Ectodermal cell (in vitro differentiated cells): Measurements from ENCODE around the gene OMD.
"Not testable (repeated sequence)": the region's sequence is repeated elsewhere in the genome, so short reads cannot be mapped to it uniquely, and the experiment has no call there.

Source experiments
- H3K27ac ChIP-seq: 2 replicates; pipeline ENCODE4 v1.7.0; 2013; ENCODE audit warnings: mild to moderate bottlenecking, low read depth, low read length; ENCODE audit not compliant: insufficient read depth, poor library complexity, severe bottlenecking
- H3K27me3 ChIP-seq: 2 replicates; pipeline ENCODE4 v1.7.0; 2013; ENCODE audit warnings: mild to moderate bottlenecking, low read length; ENCODE audit not compliant: insufficient read depth, control insufficient read depth, poor library complexity, severe bottlenecking
- H3K36me3 ChIP-seq: one replicate; pipeline ENCODE4 v1.7.0; 2013; ENCODE audit warnings: low read length; ENCODE audit not compliant: control insufficient read depth, insufficient read depth
- H3K4me1 ChIP-seq: one replicate; pipeline ENCODE4 v1.7.0; 2013; ENCODE audit warnings: low read length; ENCODE audit not compliant: control insufficient read depth, insufficient read depth
- H3K4me3 ChIP-seq: 2 replicates; pipeline ENCODE4 v1.7.0; 2013; ENCODE audit warnings: low read depth, low read length, control low read depth; ENCODE audit not compliant: insufficient read depth
- H3K9me3 ChIP-seq: 2 replicates; pipeline ENCODE4 v1.7.0; 2013; ENCODE audit warnings: mild to moderate bottlenecking, low read length, moderate library complexity; ENCODE audit not compliant: control insufficient read depth
- WGBS, 2 experiments: methylation state at CpG; one replicate each; pipeline ENCODE4 v1.1.7; 2013; ENCODE audit warnings: missing lambda C conversion rate in 2 of 2; 5-methylcytosine and 5-hydroxymethylcytosine counted together

OMD gene

GRCh38 chr9:92422611-92423338, 1.5 kb downstream of the OMD start:
- Histone ChIP-seq H3K9me3 (no peaks in the 10 kb centered on the region), H3K4me1 (no peaks in the 10 kb centered on the region), H3K36me3 (no peaks in the 10 kb centered on the region), H3K27ac (no peak overlapping the region), H3K27me3 (no peaks in the 10 kb centered on the region), H3K4me3 (no peak overlapping the region)
- WGBS, 2 experiments, result 92 to 93% methylated on average over 1 of the region's 2 CpGs

GRCh38 chr9:92414566-92414965, 9.7 kb downstream of the OMD start:
- no peaks in the 10 kb centered on the region for H3K27me3 ChIP-seq
- no peaks in the 10 kb centered on the region for H3K9me3 ChIP-seq
- WGBS, 2 experiments, result no CpG with 5 or more reads among the region's 1 CpG
- H3K4me3 ChIP-seq, result no peak overlapping the region
- H3K4me1 ChIP-seq, result no peaks in the 10 kb centered on the region
- no peak overlapping the region for H3K27ac ChIP-seq
- H3K36me3 ChIP-seq, result no peaks in the 10 kb centered on the region

GRCh38 chr9:92411157-92411556, 13.1 kb downstream of the OMD start:
- H3K4me1 ChIP-seq, H3K36me3 ChIP-seq, H3K27ac ChIP-seq, H3K9me3 ChIP-seq, H3K27me3 ChIP-seq, H3K4me3 ChIP-seq: not testable (repeated sequence)
- WGBS, 2 experiments, result 85 to 89% methylated on average over 4 of the region's 4 CpGs

GRCh38 chr9:92408747-92409478, 15.4 kb downstream of the OMD start:
- Histone ChIP-seq H3K27ac (no peak overlapping the region), H3K4me3 (no peak overlapping the region), H3K4me1 (no peaks in the 10 kb centered on the region), H3K27me3 (no peaks in the 10 kb centered on the region), H3K36me3 (no peaks in the 10 kb centered on the region), H3K9me3 (no peaks in the 10 kb centered on the region)
- 100% methylated on average over 2 of the region's 2 CpGs; no CpG with 5 or more reads in 1 of the 2 experiments for WGBS, 2 experiments

- Histone ChIP-seq H3K4me3 (no peak overlapping the region), H3K9me3 (no peaks in the 10 kb centered on the region), H3K4me1 (no peaks in the 10 kb centered on the region), H3K27ac (no peak overlapping the region), H3K27me3 (no peaks in the 10 kb centered on the region), H3K36me3 (no peaks in the 10 kb centered on the region)
- WGBS, 2 experiments, result 93 to 97% methylated on average over 2 of the region's 2 CpGs
Observed at GRCh38 chr9:92407818-92408217, 16.5 kb downstream of the OMD start.

- 48 to 71% methylated on average over 3 of the region's 3 CpGs for WGBS, 2 experiments
- no peaks in the 10 kb centered on the region for H3K9me3 ChIP-seq
- no peak overlapping the region for H3K4me3 ChIP-seq
- H3K27ac ChIP-seq, result no peak overlapping the region
- no peaks in the 10 kb centered on the region for H3K36me3 ChIP-seq
- H3K4me1 ChIP-seq, result no peaks in the 10 kb centered on the region
- no peaks in the 10 kb centered on the region for H3K27me3 ChIP-seq
Observed at GRCh38 chr9:92406477-92406876, 17.8 kb downstream of the OMD start.

GRCh38 chr9:92405818-92406217, 18.5 kb downstream of the OMD start:
- Histone ChIP-seq H3K4me1 (no peaks in the 10 kb centered on the region), H3K27ac (no peak overlapping the region), H3K36me3 (no peaks in the 10 kb centered on the region), H3K4me3 (no peak overlapping the region), H3K27me3 (no peaks in the 10 kb centered on the region), H3K9me3 (no peaks in the 10 kb centered on the region)
- 86 to 89% methylated on average over 4 of the region's 4 CpGs for WGBS, 2 experiments

- no peaks in the 10 kb centered on the region for H3K9me3 ChIP-seq
- no peaks in the 10 kb centered on the region for H3K36me3 ChIP-seq
- H3K27ac ChIP-seq, result no peak within 1 kb of the TSS
- no peaks in the 10 kb centered on the region for H3K4me1 ChIP-seq
- no peaks in the 10 kb centered on the region for H3K27me3 ChIP-seq
- H3K4me3 ChIP-seq, result no peak within 1 kb of the TSS
- 93 to 95% methylated on average over 2 to 4 of the region's 5 CpGs for WGBS, 2 experiments
Observed at GRCh38 chr9:92404042-92404836, 20.0 kb downstream of the OMD start, which contains the start of gene OGN. Gene OGN (minus strand): TSS chr9:92404578. CDS start chr9:92403407, 1,171 bp downstream.

GRCh38 chr9:92402826-92403745, 21.2 kb downstream of the OMD start:
- H3K36me3 ChIP-seq, result no peaks in the 10 kb centered on the region
- 97 to 100% methylated on average over 3 of the region's 5 CpGs for WGBS, 2 experiments
- H3K27me3 ChIP-seq, result no peaks in the 10 kb centered on the region
- H3K9me3 ChIP-seq, result no peaks in the 10 kb centered on the region
- H3K27ac ChIP-seq, result no peak overlapping the region
- H3K4me3 ChIP-seq, result no peak overlapping the region
- no peaks in the 10 kb centered on the region for H3K4me1 ChIP-seq
